Stomach smooth muscle (tissue), 2 donors: ENCODE measurements around the gene TMEM252.
A peak's percentile ranks its signal among the peaks of the same experiment; 100 is the strongest.

Experiments
- H3K27ac ChIP-seq: one replicate; pipeline ENCODE4 v1.7.0; 2013; ENCODE audit warnings: mild to moderate bottlenecking, low read length, inconsistent platforms
- H3K27me3 ChIP-seq, 2 donors: one replicate each; pipeline ENCODE4 v1.7.0; 2013; ENCODE audit warnings: low read length in 2 of 2; ENCODE audit not compliant: insufficient read depth in 2 of 2, control insufficient read depth in 1 of 2
- H3K36me3 ChIP-seq, 2 donors: one replicate each; pipeline ENCODE4 v1.7.0; 2013; ENCODE audit warnings: low read length in 2 of 2; ENCODE audit not compliant: control insufficient read depth in 2 of 2, insufficient read depth in 2 of 2
- H3K4me1 ChIP-seq: one replicate; pipeline ENCODE4 v1.7.0; 2013; ENCODE audit warnings: low read length; ENCODE audit not compliant: control insufficient read depth, insufficient read depth
- H3K4me3 ChIP-seq, 2 donors: one replicate each; pipeline ENCODE4 v1.7.0; 2013; ENCODE audit warnings: low read length in 2 of 2
- H3K9ac ChIP-seq, 2 donors: one replicate each; pipeline ENCODE4 v1.7.0; 2013; ENCODE audit warnings: low read length in 2 of 2, mild to moderate bottlenecking in 1 of 2
- H3K9me3 ChIP-seq, 2 donors: one replicate each; pipeline ENCODE4 v1.7.0; 2013; ENCODE audit warnings: low read length in 2 of 2; ENCODE audit not compliant: control insufficient read depth in 2 of 2
- donor health status: healthy.
- donor health status: Pancreatic carcinoma.

The TMEM252 gene, protein sequence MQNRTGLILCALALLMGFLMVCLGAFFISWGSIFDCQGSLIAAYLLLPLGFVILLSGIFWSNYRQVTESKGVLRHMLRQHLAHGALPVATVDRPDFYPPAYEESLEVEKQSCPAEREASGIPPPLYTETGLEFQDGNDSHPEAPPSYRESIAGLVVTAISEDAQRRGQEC

DNA sequence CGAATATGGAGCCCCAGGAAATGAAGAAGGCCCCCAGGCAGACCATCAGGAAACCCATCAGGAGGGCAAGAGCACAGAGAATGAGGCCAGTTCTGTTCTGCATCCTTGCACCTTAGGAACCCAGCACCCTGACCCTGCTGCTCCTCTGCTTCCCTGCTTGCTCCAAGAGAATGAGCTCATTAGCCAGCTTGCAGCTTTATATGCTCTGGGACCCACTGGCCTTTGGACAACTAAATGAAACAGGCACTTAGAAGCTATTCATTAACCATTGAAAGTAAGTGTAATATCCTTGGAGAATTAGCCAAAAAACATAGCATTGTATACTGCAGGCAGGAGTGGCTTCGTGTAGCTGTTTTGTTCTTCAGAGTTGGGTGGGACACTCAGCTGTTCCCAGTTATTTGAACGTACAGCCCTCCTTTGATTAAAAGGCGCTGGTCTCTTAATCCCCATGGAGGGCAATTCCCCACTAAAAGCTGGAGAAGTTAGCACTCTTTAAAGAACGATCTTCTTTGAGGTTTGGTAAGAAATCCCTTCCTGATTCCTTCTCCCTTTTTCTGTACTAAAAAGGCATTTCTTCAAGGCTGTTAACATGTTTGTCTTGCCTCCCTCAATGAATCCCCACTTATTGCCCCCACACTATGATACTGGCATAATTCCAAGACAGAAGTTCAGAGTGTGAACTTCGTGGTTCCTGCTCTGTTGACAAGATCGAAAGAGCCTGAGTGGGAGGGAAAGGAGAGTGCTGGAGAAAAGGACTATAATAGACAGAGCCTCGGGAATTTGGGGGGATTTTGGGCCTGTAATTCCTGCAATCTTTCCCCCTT, at the start of gene TMEM252:
Gene TMEM252 (minus strand): TSS at position 172 of the 824 bp plus-strand sequence. CDS start 69 bp downstream, at position 103.
- peak within 1 kb of the TSS; percentile 74 for H3K27ac ChIP-seq
- H3K9ac ChIP-seq, result peak within 1 kb of the TSS; percentile 34 to 51
- H3K9me3 ChIP-seq, result no peaks in the 10 kb centered on the region
- H3K36me3 ChIP-seq, result no peaks in the 10 kb centered on the region
- H3K4me1 ChIP-seq, result peaks cover 40% of the 10 kb centered on the region
- no peaks in the 10 kb centered on the region for H3K27me3 ChIP-seq
- peak within 1 kb of the TSS; percentile 20 to 22 for H3K4me3 ChIP-seq

DNA sequence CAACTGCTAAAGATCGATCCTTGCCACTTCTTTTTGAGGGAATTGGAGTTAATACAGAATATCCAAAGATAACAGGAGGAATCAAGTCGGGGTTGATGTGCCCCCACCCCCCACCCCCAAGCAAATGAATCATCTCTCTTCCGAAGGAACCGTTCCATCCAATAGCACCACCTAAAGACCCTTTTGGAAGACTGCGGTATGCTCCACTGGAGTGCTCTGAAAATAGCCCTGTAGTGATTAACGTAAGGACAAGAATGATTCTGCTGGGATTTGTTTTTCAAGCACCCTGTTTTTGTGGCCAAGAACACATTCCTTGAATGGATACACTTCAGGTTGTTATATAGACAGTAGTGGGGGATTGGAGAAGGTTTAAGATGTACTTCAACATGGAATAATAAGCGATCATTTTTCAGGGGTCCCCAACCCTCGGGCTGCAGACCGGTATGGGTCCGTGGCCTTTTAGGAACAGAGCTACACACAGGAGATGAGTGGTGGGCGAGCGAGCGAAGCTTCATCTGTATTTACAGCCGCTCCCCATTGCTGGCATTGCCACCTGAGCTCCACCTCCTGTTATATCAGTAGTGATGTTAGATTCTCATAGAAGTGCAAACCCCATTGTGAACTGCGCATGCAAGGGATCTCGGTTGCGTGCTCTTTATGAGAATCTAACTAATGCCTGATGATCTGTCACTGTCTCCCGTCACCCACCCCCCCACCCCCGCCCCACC, 44.5 kb upstream of the TMEM252 start:
- Histone ChIP-seq H3K4me3 (no peak overlapping the region), H3K27ac (no peak overlapping the region), H3K9ac (no peak overlapping the region)

DNA sequence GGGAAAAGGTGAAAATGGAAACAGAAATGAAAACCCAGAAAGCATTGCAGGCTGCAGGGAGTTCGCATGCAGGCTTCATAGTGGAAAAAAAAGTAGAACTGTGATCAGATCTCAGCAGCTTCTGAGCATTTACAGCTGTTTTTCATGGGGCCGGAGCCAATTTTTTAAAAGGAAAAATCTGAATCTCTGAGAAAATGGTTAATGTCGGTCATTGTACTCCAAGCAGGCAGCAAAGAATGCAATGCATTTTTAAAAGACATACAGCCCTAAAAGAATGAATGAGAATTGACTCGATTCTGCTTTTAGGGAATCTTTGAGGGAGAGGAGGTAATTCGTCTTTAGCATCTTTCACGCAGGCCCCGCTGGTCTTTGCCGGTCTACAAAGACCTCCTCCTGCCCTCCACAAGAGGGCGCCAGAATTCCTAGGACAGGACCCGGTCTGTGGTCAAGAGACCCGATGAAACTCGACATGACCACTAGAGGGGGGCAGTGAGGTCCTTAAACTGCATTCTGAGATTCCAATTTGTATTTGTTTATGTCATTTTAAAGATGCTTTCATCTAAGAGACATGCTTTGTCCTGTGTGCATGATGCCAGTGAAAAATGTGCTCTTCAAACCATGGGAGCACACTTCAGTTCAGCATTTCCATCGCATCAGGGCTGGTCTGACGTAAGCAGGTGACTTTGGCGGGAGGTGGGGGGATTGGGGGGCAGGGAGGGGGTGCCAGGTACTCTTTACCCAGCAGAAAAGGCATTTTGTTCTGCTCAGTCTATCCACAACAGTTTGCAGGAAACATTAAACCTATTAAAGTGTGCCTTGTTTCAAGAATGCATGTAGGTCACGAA, 43.7 kb upstream of the TMEM252 start:
- Histone ChIP-seq H3K27me3 (no peaks in the 10 kb centered on the region), H3K36me3 (no peaks in the 10 kb centered on the region), H3K4me1 (no peaks in the 10 kb centered on the region), H3K9me3 (no peaks in the 10 kb centered on the region), H3K27ac (no peak overlapping the region), H3K9ac (no peak overlapping the region), H3K4me3 (peak overlapping the region in 1 of 2 donors; percentile 30)

More for the DNA sequence above, 44.5 kb upstream of the TMEM252 start:
- H3K9me3 ChIP-seq, result no peaks in the 10 kb centered on the region
- no peaks in the 10 kb centered on the region for H3K36me3 ChIP-seq
- no peaks in the 10 kb centered on the region for H3K4me1 ChIP-seq
- no peaks in the 10 kb centered on the region for H3K27me3 ChIP-seq

DNA sequence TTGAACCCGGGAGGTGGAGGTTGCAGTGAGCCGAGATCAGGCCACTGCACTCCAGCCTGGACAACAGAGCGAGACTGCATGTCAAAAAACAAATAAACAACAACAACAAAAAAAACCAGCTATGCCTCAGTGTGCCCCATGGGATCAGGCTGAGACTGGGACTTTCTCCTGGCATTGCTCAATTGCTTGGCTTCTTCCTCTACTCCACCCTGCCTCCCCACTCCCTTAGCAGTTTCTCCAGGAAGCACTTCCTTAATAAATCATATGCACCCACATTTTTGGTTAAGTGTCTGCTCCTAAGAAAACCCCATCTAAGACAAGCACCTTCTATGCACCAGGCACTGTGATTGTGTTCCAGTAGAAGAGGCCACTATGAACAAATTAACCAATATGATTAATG, 41.0 kb upstream of the TMEM252 start:
- Histone ChIP-seq H3K36me3 (no peaks in the 10 kb centered on the region), H3K4me1 (no peaks in the 10 kb centered on the region), H3K27ac (no peak overlapping the region), H3K4me3 (no peak overlapping the region), H3K9ac (no peak overlapping the region), H3K9me3 (no peaks in the 10 kb centered on the region), H3K27me3 (no peaks in the 10 kb centered on the region)

DNA sequence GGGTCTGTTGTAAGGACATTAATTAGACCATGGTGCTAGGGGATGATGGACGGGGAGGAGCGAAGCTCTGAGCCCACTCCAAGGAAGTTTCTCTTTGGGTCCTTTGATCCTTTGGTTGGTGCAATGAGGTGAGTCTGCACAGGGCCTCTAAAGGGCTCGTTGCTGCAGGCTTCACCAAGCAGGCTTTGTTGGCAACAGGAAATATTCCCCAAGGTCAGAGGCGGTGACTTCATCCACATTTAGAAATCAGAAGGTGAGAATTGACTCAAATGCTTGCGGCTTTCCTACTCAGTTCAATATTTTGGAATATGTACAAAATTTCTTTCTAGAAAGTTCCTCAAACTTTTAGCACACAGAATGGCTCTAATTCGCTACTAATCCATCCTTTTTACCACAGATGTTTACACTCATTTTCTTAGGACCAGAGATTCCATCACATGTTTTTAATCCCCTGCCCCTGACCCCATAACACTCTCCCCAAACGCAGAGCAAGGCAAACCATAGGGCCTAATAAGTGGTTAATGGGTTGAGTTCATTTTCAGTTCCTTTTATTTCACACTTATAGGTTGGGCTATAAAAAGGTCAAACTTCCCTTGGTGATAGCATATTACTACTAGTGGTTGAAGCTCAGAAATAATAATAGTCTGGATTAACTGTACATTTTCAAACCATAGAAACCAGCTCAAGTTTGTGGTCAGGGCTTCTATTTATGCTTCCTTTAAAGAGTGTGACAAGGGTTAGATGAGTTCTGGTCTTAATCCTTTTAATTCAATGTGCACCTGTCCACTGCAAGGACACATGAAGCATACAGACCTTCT, 37.3 kb upstream of the TMEM252 start:
- Histone ChIP-seq H3K4me1 (no peaks in the 10 kb centered on the region), H3K9ac (no peak overlapping the region), H3K27ac (no peak overlapping the region), H3K4me3 (no peak overlapping the region), H3K36me3 (no peaks in the 10 kb centered on the region), H3K9me3 (no peaks in the 10 kb centered on the region), H3K27me3 (no peaks in the 10 kb centered on the region)

DNA sequence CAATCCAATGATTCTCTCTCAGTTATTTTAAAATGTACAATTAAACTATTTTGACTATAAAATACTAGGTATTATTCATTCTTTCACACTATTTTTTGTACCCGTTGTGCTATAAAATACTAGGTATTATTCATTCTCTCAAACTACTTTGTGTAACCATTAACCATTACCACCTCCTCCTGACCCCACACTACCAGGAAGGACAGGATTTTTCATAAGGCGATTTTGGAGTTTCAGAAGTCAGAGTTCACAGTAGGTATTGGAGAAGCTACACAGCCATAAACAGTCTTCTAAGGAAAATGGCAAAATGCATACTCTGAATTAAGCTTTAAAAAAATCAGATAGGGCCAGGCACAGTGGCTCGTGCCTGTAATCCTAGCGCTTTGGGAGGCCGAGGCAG, 35.1 kb upstream of the TMEM252 start:
- no peaks in the 10 kb centered on the region for H3K27me3 ChIP-seq
- H3K9ac ChIP-seq, result no peak overlapping the region
- no peaks in the 10 kb centered on the region for H3K9me3 ChIP-seq
- no peak overlapping the region for H3K4me3 ChIP-seq
- no peak overlapping the region for H3K27ac ChIP-seq
- H3K36me3 ChIP-seq, result no peaks in the 10 kb centered on the region
- no peaks in the 10 kb centered on the region for H3K4me1 ChIP-seq

DNA sequence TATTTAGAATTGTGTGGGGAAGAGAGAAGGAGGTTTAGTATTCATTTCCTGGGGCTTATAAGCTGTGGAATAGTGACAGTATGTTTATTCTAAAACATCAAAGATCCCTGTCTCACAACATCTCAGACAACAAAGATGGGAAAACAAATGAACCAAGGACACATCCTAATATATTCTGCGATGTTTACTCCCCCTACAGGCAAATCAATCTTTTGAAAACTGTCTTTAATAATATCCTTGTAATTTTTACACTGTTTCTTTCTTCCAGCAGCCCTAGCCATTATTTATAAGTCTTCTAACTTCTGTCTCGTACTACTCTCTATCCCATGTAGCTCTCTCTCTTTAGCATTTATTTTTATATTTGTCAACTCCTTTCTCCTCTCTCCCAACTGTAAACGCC, 33.5 kb upstream of the TMEM252 start:
- H3K4me1 ChIP-seq, result no peaks in the 10 kb centered on the region
- H3K27me3 ChIP-seq, result no peaks in the 10 kb centered on the region
- H3K36me3 ChIP-seq, result no peaks in the 10 kb centered on the region
- no peak overlapping the region for H3K4me3 ChIP-seq
- H3K9me3 ChIP-seq, result no peaks in the 10 kb centered on the region
- no peak overlapping the region for H3K27ac ChIP-seq
- no peak overlapping the region for H3K9ac ChIP-seq

DNA sequence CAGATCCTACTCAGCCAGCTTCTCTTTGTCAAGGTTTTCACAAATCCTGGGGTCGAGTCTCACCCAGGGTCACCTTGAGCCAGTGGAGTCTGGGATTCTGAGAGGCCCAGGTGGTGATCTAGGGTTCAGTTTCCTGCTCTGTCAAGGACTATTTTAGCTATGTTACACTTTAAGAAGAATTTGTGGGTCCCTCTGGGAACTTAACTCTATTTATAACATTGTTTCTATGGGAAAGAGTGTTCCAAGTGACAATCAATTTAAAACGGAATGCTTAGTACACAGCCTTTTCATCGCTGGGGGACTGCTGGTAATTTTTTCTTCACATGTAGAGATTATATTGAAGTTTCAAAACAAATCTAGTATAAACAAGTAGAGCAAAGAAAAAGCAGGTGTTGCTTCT, 26.9 kb upstream of the TMEM252 start:
- no peaks in the 10 kb centered on the region for H3K9me3 ChIP-seq
- no peak overlapping the region for H3K27ac ChIP-seq
- no peaks in the 10 kb centered on the region for H3K27me3 ChIP-seq
- H3K36me3 ChIP-seq, result no peaks in the 10 kb centered on the region
- no peak overlapping the region for H3K9ac ChIP-seq
- H3K4me3 ChIP-seq, result no peak overlapping the region
- H3K4me1 ChIP-seq, result peaks cover 7% of the 10 kb centered on the region

DNA sequence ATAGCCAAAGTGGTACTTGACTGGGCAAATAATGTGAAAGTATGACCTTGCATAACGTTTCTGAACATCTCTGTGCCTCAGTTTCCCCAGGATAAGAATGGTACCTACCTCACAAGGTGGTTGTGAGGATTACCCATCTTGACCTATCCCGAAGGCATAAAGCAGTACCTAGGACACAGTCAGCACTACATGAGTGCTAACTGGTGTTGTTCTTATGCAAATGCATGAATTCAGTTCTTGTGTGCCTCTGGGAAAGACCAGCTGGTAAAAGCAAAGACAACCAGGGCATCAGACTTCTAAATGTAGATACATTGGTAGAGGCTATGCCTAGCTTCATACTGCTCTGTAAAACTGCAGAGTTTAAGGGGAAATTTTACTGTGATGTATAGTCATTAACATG, 21.8 kb upstream of the TMEM252 start:
- Histone ChIP-seq H3K4me1 (peaks cover 16% of the 10 kb centered on the region), H3K4me3 (no peak overlapping the region), H3K27ac (no peak overlapping the region), H3K9ac (no peak overlapping the region), H3K27me3 (no peaks in the 10 kb centered on the region), H3K36me3 (no peaks in the 10 kb centered on the region), H3K9me3 (no peaks in the 10 kb centered on the region)
